ENCODE measurements around the gene MTF2. TPM values are rescaled to one million over a fixed set of nuclear protein-coding genes. Genes with fewer than 3 reads are reported as not detected.

MTF2 gene
- total RNA-seq, 1 experiment from 2014 or later: 110 TPM

DNA sequence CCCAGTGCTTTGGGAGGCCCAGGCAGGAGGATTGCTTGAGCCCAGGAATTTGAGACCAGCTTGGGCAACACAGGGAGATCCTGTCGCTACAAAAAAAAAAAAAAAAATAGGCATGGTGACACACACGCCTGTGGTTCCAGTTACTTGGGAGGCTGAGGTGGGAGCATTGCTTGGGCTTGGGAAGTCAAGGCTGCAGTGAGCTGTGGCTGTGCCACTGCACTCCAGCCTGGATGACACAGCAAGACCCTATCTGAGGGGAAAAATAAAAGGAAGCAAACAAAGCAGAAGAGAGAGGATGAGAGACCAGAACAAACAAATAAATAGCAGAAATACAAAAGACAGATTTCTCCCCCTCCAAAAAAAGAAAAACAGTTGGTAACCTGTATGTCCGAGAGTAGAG lies 34.0 kb downstream of the MTF2 start:
- Mint-ChIP-seq H3K36me3 (ENCODE audit: insufficient read depth in 1 of 3, low read depth in 3 of 3) (peaks cover 31 to 61% (median 49%) of the 10 kb centered on the region in 3 experiments), H3K9me3 (no peaks in the 10 kb centered on the region), H3K4me1 (peaks cover 27 to 34% of the 10 kb centered on the region in 2 experiments), H3K27me3 (ENCODE audit: low read depth) (no peaks in the 10 kb centered on the region), H3K27ac (peak overlapping the region; percentile 50 to 90 (median 72); a peak in 6 of 7 replicates), H3K4me3 (no peak overlapping the region)
- WGBS (ENCODE audit: extremely low coverage, insufficient read length, low lambda C conversion rate): no CpG with 5 or more reads among the region's 3 CpGs
- Histone ChIP-seq H3K56ac (ENCODE audit: insufficient read length, low read depth, low read length) (no peak overlapping the region), H2AFZ (ENCODE audit: low read length) (no peak overlapping the region), H4K20me1 (ENCODE audit: control insufficient read depth, insufficient read depth, insufficient read length) (no peaks in the 10 kb centered on the region), H3K27ac (ENCODE audit: insufficient read length, low read depth, low read length) (no peak overlapping the region), H2BK120ac (ENCODE audit: low read depth, low read length, poor library complexity, severe bottlenecking) (no peak overlapping the region), H2BK12ac (ENCODE audit: insufficient read length, low read depth, low read length) (no peak overlapping the region), H3K79me1 (ENCODE audit: insufficient read depth, low read depth, low read length, poor library complexity, severe bottlenecking) (peaks cover 6% of the 10 kb centered on the region), H2BK20ac (ENCODE audit: low read depth, low read length, poor library complexity, severe bottlenecking) (no peak overlapping the region), H3K27me3 (ENCODE audit: insufficient read depth, low read length) (no peaks in the 10 kb centered on the region), H3K9ac (ENCODE audit: extremely low read depth, insufficient read length, low read length) (no peak overlapping the region), H3K23ac (ENCODE audit: insufficient read length, low read depth, low read length) (no peak overlapping the region), H2BK5ac (ENCODE audit: insufficient read length, low read length) (no peak overlapping the region), H3T11ph (ENCODE audit: low read length) (no peak overlapping the region), H3K18ac (ENCODE audit: insufficient read length, low read depth, low read length) (no peak overlapping the region), H3K4me2 (ENCODE audit: insufficient read depth, insufficient read length, low read length) (no peak overlapping the region), H4K91ac (ENCODE audit: insufficient read length, low read depth, low read length) (no peak overlapping the region), H2AK5ac (ENCODE audit: insufficient read length, low read length) (no peak overlapping the region), H4K8ac (replicated peaks; ENCODE audit: insufficient read length, low read depth, low read length) (no peak overlapping the region), H3K79me2 (ENCODE audit: insufficient read depth, low read length) (peaks cover 23% of the 10 kb centered on the region; the same call in 1 of the 2 replicates), H3K4me1 (ENCODE audit: insufficient read depth, low read length) (no peaks in the 10 kb centered on the region), H3K9me3 (ENCODE audit: control insufficient read depth, low read depth, low read length) (no peaks in the 10 kb centered on the region), H2BK15ac (ENCODE audit: low read depth, low read length) (no peak overlapping the region), H3K4ac (ENCODE audit: low read depth, low read length) (no peak overlapping the region), H3K14ac (ENCODE audit: insufficient read depth, low read length) (no peak overlapping the region), H3K23me2 (ENCODE audit: insufficient read length, low read depth, low read length, poor library complexity, severe bottlenecking) (no peaks in the 10 kb centered on the region), H4K5ac (ENCODE audit: insufficient read length, low read depth, low read length) (no peak overlapping the region)
- DNase-seq: no peak
- TF ChIP-seq CTCF (conservative IDR thresholded peaks at IDR 0.05): no peak
